Activated naive CD4-positive, alpha-beta T cell treated with Interleukin-2 at 50 U/mL for 16 hours (primary cell): ENCODE data around the gene MRPL40.

Experiments used
- DNase-seq: peaks from one replicate; pipeline ENCODE4 v3.0.0-alpha.2; 2020

Gene MRPL40

DNA sequence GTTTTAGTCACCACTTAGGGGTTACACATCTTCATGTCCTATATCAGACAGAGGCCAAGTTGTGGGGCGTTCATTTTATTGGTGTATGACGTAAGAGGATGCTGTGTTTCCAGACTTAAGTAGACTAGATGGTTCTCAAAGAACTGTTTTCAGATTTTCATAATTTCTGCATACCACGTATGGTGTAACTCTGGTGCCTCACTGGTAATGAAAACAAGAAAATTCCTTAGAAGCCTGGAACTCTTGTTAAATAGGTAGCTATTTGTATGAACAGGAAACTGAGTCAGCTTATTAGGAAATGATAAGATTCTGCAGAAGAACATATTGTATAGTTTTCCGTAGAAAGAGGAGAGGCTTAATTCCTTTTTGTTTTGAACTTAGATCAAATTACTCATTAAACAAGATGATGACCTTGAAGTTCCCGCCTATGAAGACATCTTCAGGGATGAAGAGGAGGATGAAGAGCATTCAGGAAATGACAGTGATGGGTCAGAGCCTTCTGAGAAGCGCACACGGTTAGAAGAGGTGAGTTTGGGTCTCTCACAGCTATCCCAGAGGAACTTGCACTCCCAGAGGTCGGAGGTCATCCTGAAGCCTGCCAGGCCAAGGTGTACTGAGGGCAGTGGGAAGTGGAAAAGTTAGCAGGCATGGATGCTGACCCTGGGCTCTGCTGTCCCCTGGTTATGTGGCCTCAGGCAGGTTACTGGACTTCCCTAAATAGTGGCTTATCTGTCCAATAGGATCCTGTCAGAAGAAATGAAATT is 51.3 kb downstream of the MRPL40 start:
- no peak for DNase-seq
